T-cell (primary cell): ENCODE measurements around the gene ZNF888. TPM values are rescaled to one million over a fixed set of nuclear protein-coding genes. Genes with fewer than 3 reads are reported as not detected.
"Not testable (repeated sequence)": the region's sequence is repeated elsewhere in the genome, so short reads cannot be mapped to it uniquely, and the experiment has no call there.

Source experiments
- ATAC-seq, 4 experiments: fragments of 200-7000 bp in 3 of 4; fragments of 150-1000 bp in 1 of 4; cut with Tn5 transposase; replicated peaks in 1 of 4; 1 replicate in 3 of 4; 2 replicates in 1 of 4; pipeline ENCODE4 v1.10.0; 2021; ENCODE audit warnings: moderate library complexity in 3 of 4, mild to moderate bottlenecking in 2 of 4, moderate number of reproducible peaks in 1 of 4
- CTCF ChIA-PET, 2 donors: fragments of 300-600 bp; sonication (Branson Sonifier 250); formaldehyde crosslinking; loops; one replicate each; lab custom pipeline; 2022; ENCODE audit warnings: antibody characterized with exemption in 2 of 2; lab: Charles Lee
- POLR2A ChIA-PET, 2 donors: fragments of 300-600 bp; sonication (Branson Sonifier 250); formaldehyde crosslinking; loops; one replicate each; lab custom pipeline; 2022; ENCODE audit warnings: antibody characterized with exemption in 2 of 2; lab: Charles Lee
- DNase-seq, 35 experiments: peaks; one replicate each; pipeline versions ENCODE4 v3.0.0 to v3.0.0-alpha.2; 2013 to 2023
- H3K27ac ChIP-seq: one replicate; pipeline ENCODE4 v1.5.1; 2013; ENCODE audit warnings: low read length
- H3K27me3 ChIP-seq, 2 experiments: replicated peaks in 1 of 2; 1 replicate in 1 of 2; 2 replicates in 1 of 2; pipeline versions ENCODE4 v1.6.1 to v1.7.0; 2013; ENCODE audit warnings: low read length in 1 of 2, mixed read lengths in 1 of 2; ENCODE audit not compliant: control insufficient read depth in 2 of 2, insufficient read depth in 2 of 2; ENCODE audit errors: extremely low read depth in 1 of 2
- H3K36me3 ChIP-seq, 2 donors: 1 replicate in 1 of 2; 2 replicates in 1 of 2; pipeline versions ENCODE4 v1.6.1 to v1.7.0; 2013; ENCODE audit warnings: low read length in 1 of 2; ENCODE audit not compliant: control insufficient read depth in 2 of 2, insufficient read depth in 1 of 2; ENCODE audit errors: extremely low read depth in 1 of 2
- H3K4me1 ChIP-seq, 2 experiments: 1 replicate in 1 of 2; 2 replicates in 1 of 2; pipeline versions ENCODE4 v1.6.1 to v1.7.0; 2013; ENCODE audit warnings: low read length in 2 of 2, mixed read lengths in 1 of 2; ENCODE audit not compliant: insufficient read depth in 2 of 2, control insufficient read depth in 1 of 2; ENCODE audit errors: extremely low read depth in 1 of 2
- H3K4me3 ChIP-seq, 2 donors: 1 replicate in 1 of 2; 2 replicates in 1 of 2; pipeline versions ENCODE4 v1.5.1 to v1.7.0; 2013; ENCODE audit warnings: mild to moderate bottlenecking in 2 of 2, low read length in 1 of 2, moderate library complexity in 1 of 2; ENCODE audit not compliant: control insufficient read depth in 1 of 2; ENCODE audit errors: extremely low read depth in 1 of 2
- H3K9me3 ChIP-seq: 2 replicates; pipeline ENCODE4 v1.7.0; 2013
- H3K27ac Mint-ChIP-seq, 2 donors: one replicate each; pipeline ENCODE4 v1.8.0; 2020 to 2021; ENCODE audit warnings: mild to moderate bottlenecking in 2 of 2, mixed read lengths in 2 of 2
- H3K27me3 Mint-ChIP-seq, 2 donors: one replicate each; pipeline ENCODE4 v1.8.0; 2021 to 2022; ENCODE audit warnings: mixed read lengths in 2 of 2
- H3K36me3 Mint-ChIP-seq: one replicate; pipeline ENCODE4 v1.8.0; 2021; ENCODE audit warnings: mixed read lengths
- H3K4me1 Mint-ChIP-seq, 3 donors: one replicate each; pipeline ENCODE4 v1.8.0; 2020 to 2022; ENCODE audit warnings: mixed read lengths in 3 of 3, mild to moderate bottlenecking in 1 of 3
- H3K4me3 Mint-ChIP-seq, 3 donors: one replicate each; pipeline ENCODE4 v1.8.0; 2020 to 2022; ENCODE audit warnings: mild to moderate bottlenecking in 3 of 3, mixed read lengths in 3 of 3, moderate library complexity in 3 of 3
- H3K9me3 Mint-ChIP-seq, 3 donors: one replicate each; pipeline ENCODE4 v1.8.0; 2020 to 2022; ENCODE audit warnings: mixed read lengths in 3 of 3
- WGBS: methylation state at CpG from one replicate; pipeline ENCODE4 v1.1.5; 2013; ENCODE audit warnings: missing lambda C conversion rate; ENCODE audit not compliant: insufficient coverage; 5-methylcytosine and 5-hydroxymethylcytosine counted together
- total RNA-seq, 35 experiments: library from RNA in 6 of 35; stranded (reverse) in 6 of 35; fragments of 120-200 nt in 1 of 35; gene quantifications; one replicate each; pipeline versions ENCODE4 v1.2.1 to v1.2.4 and lab custom pipeline; 2013 to 2026

ZNF888 gene
- total RNA-seq, 5 donors from 2014 or later (not counting 1 experiment from before 2014, with no cell fraction given), result 2.7 to 5.6 (median 4.5) TPM

- CTCF ChIA-PET, result no interaction called here
- POLR2A ChIA-PET, result no interaction called here
Observed at GRCh38 chr19:52942386-52943133, 19.3 kb upstream of the ZNF888 start.

DNA sequence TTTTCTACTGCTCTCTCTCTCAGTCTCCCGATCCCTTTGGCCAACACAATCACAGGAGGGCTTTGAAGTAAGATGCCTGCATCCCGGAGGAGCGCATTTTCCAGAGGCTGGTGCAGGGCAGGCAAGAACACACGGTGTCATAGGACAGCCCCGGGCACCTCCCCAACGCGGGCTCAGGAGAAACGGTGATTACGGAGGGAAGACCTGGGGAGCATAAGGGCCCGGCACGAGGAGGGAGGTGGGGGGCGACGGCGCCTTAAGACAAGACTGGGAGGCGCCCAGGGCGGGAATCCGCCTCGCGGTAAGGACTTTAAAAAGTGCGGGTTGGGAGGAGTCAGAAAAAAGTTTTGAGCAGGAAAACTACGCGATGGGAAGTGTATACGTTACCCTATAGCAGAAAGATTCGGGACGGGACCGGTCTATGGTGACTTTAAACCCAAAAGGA, 18.7 kb upstream of the ZNF888 start:
- H3K4me1 ChIP-seq, result peaks cover 4 to 24% of the 10 kb centered on the region in 2 experiments
- H3K36me3 ChIP-seq, result peaks cover 0 to 3% of the 10 kb centered on the region in 2 donors
- ATAC-seq, result peak; percentile 21 to 46 (median 28)
- peak overlapping the region; percentile 61 for H3K27ac ChIP-seq
- Mint-ChIP-seq H3K4me1 (peaks cover 28 to 32% (median 29%) of the 10 kb centered on the region in 3 donors), H3K36me3 (peaks cover 15% of the 10 kb centered on the region), H3K27ac (peak overlapping the region; percentile 89 to 90), H3K9me3 (peaks cover 0 to 28% (median 21%) of the 10 kb centered on the region in 3 donors), H3K4me3 (peak overlapping the region; percentile 88 to 93 (median 92)), H3K27me3 (no peaks in the 10 kb centered on the region)
- no peaks in the 10 kb centered on the region for H3K27me3 ChIP-seq
- H3K9me3 ChIP-seq, result no peaks in the 10 kb centered on the region
- ChIA-PET POLR2A (no interaction called here), CTCF (no interaction called here)
- peak overlapping the region; percentile 80 to 89 for H3K4me3 ChIP-seq
- WGBS, result under 1% methylated on average over 22 of the region's 26 CpGs
- peak in 9 of 35 experiments; percentile 1 to 27 (median 14) for DNase-seq

More at GRCh38 chr19:52942386-52943133, 19.3 kb upstream of the ZNF888 start:
- Histone ChIP-seq H3K9me3 (no peaks in the 10 kb centered on the region), H3K36me3 (no peaks in the 10 kb centered on the region), H3K4me3 (peak overlapping the region; percentile 80 to 89), H3K27me3 (no peaks in the 10 kb centered on the region), H3K27ac (peak overlapping the region; percentile 61), H3K4me1 (peaks cover 4 to 24% of the 10 kb centered on the region in 2 experiments)
- H3K36me3 Mint-ChIP-seq, result peaks cover 9% of the 10 kb centered on the region
- H3K27ac Mint-ChIP-seq, result peak overlapping the region; percentile 89 to 90
- H3K9me3 Mint-ChIP-seq, result peaks cover 0 to 31% (median 21%) of the 10 kb centered on the region in 3 donors
- DNase-seq (peak; percentile 89 to 99 (median 94)), ATAC-seq (peak; percentile 99 to 100 (median 99))
- H3K4me1 Mint-ChIP-seq, result peaks cover 28 to 32% (median 29%) of the 10 kb centered on the region in 3 donors
- no peaks in the 10 kb centered on the region for H3K27me3 Mint-ChIP-seq
- H3K4me3 Mint-ChIP-seq, result peak overlapping the region; percentile 88 to 93 (median 92)
- WGBS, result under 1% methylated on average over 30 of the region's 43 CpGs

DNA sequence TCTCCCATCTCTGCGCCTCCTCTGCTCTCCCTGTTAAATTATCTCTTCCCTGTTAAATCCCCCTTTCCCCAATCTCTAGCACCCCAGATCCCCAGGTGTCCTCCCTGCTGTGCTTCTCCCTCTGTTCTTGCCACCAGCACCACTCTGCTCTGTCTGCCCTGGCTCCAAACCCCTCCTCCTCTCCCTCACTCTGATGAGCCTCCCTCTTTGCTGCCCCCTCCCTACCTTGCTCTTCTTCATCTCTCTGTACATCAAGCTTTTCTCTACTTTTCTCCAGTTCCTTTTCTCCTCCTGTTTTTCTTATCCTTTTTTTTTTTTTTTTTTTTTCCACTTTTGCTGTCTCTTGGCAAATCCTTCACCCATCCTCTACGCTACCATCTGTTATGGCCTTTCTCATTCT, 18.3 kb upstream of the ZNF888 start:
- CTCF ChIA-PET, result interaction anchor here in 1 of 2 donors (0.6 kb wide), 1 partner anchor 40 kb away, joined by 3 read pairs; no protein-coding TSS in a partner anchor

GRCh38 chr19:52940905-52941304, 17.7 kb upstream of the ZNF888 start:
- not testable (repeated sequence) for H3K27me3 Mint-ChIP-seq, DNase-seq, H3K9me3 ChIP-seq, H3K27me3 ChIP-seq, ATAC-seq, H3K36me3 ChIP-seq, H3K4me3 ChIP-seq, H3K27ac ChIP-seq
- Mint-ChIP-seq H3K36me3 (peaks cover 24% of the 10 kb centered on the region), H3K9me3 (peaks cover 0 to 34% (median 24%) of the 10 kb centered on the region in 3 donors), H3K4me1 (peaks cover 28 to 35% (median 29%) of the 10 kb centered on the region in 3 donors), H3K27ac (peak overlapping the region; percentile 89 to 90), H3K4me3 (peak overlapping the region; percentile 88 to 93 (median 92))
- CTCF ChIA-PET, result interaction anchor here in 1 of 2 donors (0.6 kb wide), 1 partner anchor 39 kb away, joined by 3 read pairs; no protein-coding TSS in a partner anchor
- POLR2A ChIA-PET, result interaction anchor here in 1 of 2 donors (0.6 kb wide), 1 partner anchor 204 kb away, joined by 4 read pairs; no protein-coding TSS in a partner anchor
- peaks cover 4 to 24% of the 10 kb centered on the region in 2 experiments for H3K4me1 ChIP-seq
- WGBS, result 85% methylated on average over 5 of the region's 5 CpGs

More for the DNA sequence above, 18.3 kb upstream of the ZNF888 start:
- POLR2A ChIA-PET, ATAC-seq, H3K9me3 ChIP-seq, H3K36me3 ChIP-seq, H3K27me3 ChIP-seq, H3K27ac ChIP-seq, H3K27me3 Mint-ChIP-seq: not testable (repeated sequence)
- WGBS, result 89% methylated on average over 1 of the region's 2 CpGs
- Mint-ChIP-seq H3K4me1 (peaks cover 28 to 35% (median 29%) of the 10 kb centered on the region in 3 donors), H3K36me3 (peaks cover 19% of the 10 kb centered on the region), H3K4me3 (peak overlapping the region; percentile 88 to 93 (median 92)), H3K9me3 (peaks cover 0 to 31% (median 23%) of the 10 kb centered on the region in 3 donors), H3K27ac (peak overlapping the region; percentile 89 to 90)
- H3K4me3 ChIP-seq, result peak overlapping the region; percentile 80 to 89
- H3K4me1 ChIP-seq, result peaks cover 4 to 24% of the 10 kb centered on the region in 2 experiments
- peak in 1 of 35 experiments; percentile 7 for DNase-seq

- CTCF ChIA-PET, result no interaction called here
- H3K36me3 ChIP-seq, result peaks cover 0 to 5% of the 10 kb centered on the region in 2 donors
- H3K4me1 ChIP-seq, result peaks cover 4 to 24% of the 10 kb centered on the region in 2 experiments
- no peaks in the 10 kb centered on the region for H3K9me3 ChIP-seq
- Mint-ChIP-seq H3K27ac (peak overlapping the region; percentile 11 to 32), H3K9me3 (peaks cover 0 to 28% (median 18%) of the 10 kb centered on the region in 3 donors), H3K4me1 (peaks cover 28 to 35% (median 29%) of the 10 kb centered on the region in 3 donors), H3K36me3 (peaks cover 28% of the 10 kb centered on the region), H3K27me3 (no peaks in the 10 kb centered on the region), H3K4me3 (peak overlapping the region in 1 of 3 donors; percentile 39)
- no peak overlapping the region for H3K4me3 ChIP-seq
- DNase-seq (no peak), ATAC-seq (no peak)
- no peak overlapping the region for H3K27ac ChIP-seq
- H3K27me3 ChIP-seq, result no peaks in the 10 kb centered on the region
- POLR2A ChIA-PET, result no interaction called here
- no CpG with 5 or more reads among the region's 5 CpGs for WGBS
Observed at GRCh38 chr19:52938761-52939160, 15.5 kb upstream of the ZNF888 start.

GRCh38 chr19:52936954-52937325, 13.7 kb upstream of the ZNF888 start:
- H3K4me3 ChIP-seq, result no peak overlapping the region
- peaks cover 0 to 5% of the 10 kb centered on the region in 2 donors for H3K36me3 ChIP-seq
- Mint-ChIP-seq H3K9me3 (peaks cover 5 to 37% (median 25%) of the 10 kb centered on the region in 3 donors), H3K27ac (no peak overlapping the region), H3K4me1 (peaks cover 21 to 30% (median 26%) of the 10 kb centered on the region in 3 donors), H3K4me3 (no peak overlapping the region), H3K27me3 (no peaks in the 10 kb centered on the region), H3K36me3 (peaks cover 40% of the 10 kb centered on the region)
- H3K27me3 ChIP-seq, result no peaks in the 10 kb centered on the region
- H3K9me3 ChIP-seq, result no peaks in the 10 kb centered on the region
- ATAC-seq (no peak), DNase-seq (no peak)
- peaks cover 4 to 9% of the 10 kb centered on the region in 2 experiments for H3K4me1 ChIP-seq
- CTCF ChIA-PET, result no interaction called here
- POLR2A ChIA-PET, result interaction anchor here in 1 of 2 donors (0.5 kb wide), 1 partner anchor 567 kb away, joined by 13 read pairs; the partner anchor contains the start of gene ZNF880
- WGBS, result 90% methylated on average over 3 of the region's 7 CpGs
- H3K27ac ChIP-seq, result no peak overlapping the region
